Fibroblast of gingiva (primary cell): ENCODE data around the gene NOC3L.
"Not testable (repeated sequence)": the region's sequence is repeated elsewhere in the genome, so short reads cannot be mapped to it uniquely, and the experiment has no call there.

ENCODE experiments used
- DNase-seq: peaks from one replicate; pipeline ENCODE4 v3.0.0-alpha.2; 2011; ENCODE audit warnings: low read depth

The NOC3L gene, protein sequence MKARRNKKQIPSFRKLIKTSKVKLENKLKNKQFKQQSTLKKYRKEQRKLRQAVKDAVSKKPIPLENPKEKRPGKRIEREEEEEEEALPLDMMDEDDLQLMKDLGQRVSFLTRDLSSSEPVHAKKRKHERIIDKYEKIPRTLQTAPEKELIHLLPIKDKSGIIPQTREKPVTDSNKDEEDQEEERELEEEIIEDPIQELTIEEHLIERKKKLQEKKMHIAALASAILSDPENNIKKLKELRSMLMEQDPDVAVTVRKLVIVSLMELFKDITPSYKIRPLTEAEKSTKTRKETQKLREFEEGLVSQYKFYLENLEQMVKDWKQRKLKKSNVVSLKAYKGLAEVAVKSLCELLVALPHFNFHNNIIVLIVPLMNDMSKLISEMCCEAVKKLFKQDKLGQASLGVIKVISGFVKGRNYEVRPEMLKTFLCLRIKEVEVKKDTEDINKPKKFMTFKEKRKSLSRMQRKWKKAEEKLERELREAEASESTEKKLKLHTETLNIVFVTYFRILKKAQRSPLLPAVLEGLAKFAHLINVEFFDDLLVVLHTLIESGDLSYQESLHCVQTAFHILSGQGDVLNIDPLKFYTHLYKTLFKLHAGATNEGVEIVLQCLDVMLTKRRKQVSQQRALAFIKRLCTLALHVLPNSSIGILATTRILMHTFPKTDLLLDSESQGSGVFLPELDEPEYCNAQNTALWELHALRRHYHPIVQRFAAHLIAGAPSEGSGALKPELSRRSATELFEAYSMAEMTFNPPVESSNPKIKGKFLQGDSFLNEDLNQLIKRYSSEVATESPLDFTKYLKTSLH

DNA sequence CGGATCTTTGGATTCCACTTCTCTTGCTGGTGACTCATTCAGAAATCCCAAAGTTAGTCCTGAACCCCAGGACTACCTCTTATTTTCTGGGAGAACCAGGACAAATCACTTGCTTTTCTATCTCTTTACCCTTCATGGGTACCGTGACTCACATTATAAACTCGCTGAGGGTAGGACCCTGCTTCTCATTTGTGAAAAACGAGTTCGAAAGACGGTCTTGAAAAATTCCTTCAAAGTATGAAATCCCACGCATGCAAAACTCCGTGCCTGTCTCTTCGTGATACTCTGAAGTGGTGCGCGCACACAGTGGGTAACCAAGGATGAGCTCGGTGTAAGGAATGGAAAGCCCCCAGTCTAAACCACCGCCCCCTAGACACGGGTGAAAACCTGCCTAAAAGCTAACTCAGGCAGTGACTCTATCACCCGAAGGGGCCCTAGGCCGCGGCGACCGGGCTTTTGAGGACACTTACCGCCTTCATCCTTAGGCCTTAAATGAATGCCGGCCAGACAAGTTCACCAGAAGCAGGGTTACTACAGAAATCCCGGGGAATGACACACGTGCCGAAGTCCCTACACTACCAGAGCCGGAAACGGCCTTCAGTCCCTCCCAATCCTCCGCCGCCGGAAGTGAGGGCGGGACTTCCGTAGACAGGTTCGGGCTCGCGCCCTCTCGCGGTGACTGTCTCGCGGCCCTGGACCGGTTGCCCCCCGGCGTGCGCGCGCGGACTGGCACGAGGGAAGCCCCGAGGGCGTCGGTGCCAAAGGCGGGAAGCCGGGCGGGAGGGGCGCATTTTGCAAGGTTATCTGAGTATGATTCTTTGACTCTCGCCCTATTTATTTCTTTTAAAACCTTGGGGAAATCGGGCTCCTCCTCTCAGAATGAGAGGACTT is at the start of gene NOC3L:
TSS of gene NOC3L (minus strand) at position 580 of the 891 bp plus-strand sequence. CDS start at position 479, 101 bp downstream.
- peak; percentile 93 for DNase-seq

DNA sequence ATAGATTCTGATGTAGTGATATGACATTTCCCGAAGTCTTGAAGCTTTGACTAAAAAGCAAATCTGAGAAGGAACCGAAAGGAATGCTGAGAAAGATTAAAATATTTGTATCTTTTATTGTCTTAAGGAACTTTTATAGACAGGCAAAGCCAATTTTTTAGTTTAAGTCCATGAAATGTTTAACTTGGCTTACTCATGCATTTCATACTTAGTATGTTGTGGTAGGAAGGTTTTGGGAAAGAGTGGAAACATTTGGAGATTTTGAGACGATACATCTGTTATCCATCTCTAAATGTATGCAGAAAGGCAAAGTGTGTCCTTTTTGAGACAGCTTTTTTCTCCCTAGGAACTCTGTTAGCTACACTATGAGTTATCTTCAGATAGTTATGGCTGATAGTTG is 49.7 kb upstream of the NOC3L start:
- DNase-seq, result peak; percentile 54

DNA sequence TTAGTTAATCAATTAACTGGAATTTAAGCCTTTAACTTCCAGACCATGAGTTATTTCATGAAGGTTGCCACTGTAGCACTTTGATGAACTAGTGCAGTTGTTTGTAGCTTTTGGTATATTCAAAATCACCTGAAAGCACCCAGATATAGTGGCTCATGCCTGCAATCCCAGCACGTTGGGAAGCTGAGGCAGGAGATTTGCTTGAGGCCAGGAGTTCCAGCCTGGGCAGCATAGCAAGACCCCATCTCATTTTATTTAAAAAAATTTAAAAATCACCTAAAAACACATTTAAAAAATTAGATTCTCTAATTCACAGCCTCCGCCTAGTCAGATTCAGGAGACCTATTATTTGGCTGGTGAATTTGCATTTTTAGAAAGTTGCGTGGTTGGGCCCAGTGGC is 48.6 kb upstream of the NOC3L start:
- no peak for DNase-seq

DNA sequence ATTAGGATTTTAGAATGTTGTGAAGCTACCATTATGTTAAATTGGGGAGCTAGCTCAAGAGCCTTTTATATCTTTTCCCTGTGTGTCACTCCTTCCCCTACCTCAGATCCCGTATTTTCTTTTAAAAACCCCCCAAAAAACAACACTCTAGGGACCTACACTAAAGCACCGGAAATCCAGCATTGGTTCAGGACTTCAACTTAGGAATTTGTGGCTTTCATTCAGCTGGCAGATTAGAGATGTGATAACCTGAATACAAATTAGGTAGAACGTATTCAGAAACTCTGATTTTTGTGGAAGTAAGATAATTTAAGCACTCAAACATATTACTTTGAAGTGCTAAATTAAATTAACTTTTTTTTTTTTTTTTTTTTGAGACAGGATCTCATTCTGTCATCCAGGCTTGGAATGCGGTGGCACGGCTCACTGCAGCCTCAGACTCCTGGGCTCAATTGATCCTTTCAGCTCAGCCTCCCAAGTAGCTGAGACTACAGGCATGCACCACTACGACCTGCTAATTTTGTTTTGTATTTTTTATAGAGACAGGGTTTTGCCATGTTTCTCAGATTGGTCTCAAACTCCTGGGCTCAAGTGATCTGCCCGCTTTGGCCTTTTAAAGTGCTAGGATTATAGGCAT is 46.4 kb upstream of the NOC3L start:
- no peak for DNase-seq

DNA sequence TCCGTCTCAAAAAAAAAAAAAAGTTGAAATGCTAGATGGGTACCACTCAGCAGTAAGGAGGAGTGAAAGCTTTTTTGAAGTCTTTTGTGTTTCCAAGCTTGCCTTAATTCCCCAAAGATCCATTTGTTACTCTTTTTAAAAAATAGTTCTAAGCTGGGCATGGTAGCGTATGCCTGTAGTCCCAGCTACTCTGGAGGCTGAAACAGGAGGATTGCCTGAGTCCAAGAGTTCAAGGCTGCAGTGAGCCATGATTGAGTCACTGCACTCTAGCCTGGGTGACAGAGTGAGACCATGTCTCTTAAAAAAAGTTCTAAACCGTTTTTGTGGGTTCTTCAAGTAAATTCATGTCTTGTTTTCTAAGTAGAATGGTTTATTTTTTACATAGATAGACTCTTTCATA is 44.9 kb upstream of the NOC3L start:
- DNase-seq, result no peak

DNA sequence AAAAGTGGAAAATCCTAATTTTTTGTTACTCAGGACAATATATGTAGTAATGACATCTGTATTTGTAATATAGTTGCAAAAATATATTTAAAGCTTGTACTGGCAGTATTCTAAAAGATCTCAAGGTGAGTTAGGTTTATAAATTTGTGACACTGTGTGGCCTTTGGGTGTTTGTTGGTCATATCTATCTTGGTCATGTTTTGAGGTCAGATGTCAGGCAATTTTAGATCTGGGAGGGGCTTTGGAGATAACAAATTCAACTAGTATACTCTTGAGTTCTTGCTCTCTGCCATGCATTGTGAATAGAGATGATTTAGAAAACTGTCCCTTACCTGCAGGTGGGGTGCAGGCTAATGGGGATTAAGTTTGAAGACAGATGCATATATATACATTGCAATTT is 42.7 kb upstream of the NOC3L start:
- DNase-seq, result no peak

DNA sequence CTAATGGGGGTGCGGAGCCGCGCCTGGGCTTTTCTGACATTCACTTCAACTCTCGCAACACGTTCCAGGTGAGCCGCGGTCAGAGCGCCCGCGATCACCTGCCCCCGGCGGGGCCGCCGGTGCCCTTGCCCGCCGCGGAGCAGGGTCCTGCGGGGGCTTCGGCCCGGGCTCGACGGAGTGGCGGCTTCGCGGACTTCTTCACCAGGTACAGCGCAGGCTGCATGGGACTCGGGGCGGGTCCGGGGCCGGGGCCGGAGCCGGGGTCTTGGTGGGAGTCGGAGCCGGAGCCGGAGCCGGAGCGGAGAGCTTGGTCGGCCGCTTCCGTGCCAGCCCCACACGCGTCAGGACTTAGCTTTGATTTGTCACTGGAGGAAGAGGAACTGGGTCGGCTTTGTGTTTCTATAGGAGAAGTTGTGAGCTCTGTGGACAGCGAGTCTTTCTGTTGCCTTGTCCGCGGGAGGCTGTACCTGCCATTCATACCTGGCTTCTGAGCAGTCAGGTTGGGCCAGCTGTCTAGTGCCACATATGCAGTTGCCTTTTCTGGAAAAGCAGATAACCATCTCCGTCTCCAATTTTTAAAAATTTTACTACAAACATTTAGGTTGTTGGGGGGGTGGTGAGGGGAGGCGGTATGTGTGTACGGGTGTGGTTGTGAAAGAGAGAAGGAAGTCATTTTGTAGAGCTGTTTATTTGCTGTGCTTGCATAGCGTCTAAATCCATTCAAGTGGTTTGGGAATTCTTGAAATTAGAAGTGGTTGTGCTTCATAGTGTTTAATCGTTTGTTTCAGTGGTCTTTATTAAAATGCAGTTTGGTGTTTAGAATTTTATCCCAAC is 40.9 kb upstream of the NOC3L start:
- peak; percentile 67 for DNase-seq

DNA sequence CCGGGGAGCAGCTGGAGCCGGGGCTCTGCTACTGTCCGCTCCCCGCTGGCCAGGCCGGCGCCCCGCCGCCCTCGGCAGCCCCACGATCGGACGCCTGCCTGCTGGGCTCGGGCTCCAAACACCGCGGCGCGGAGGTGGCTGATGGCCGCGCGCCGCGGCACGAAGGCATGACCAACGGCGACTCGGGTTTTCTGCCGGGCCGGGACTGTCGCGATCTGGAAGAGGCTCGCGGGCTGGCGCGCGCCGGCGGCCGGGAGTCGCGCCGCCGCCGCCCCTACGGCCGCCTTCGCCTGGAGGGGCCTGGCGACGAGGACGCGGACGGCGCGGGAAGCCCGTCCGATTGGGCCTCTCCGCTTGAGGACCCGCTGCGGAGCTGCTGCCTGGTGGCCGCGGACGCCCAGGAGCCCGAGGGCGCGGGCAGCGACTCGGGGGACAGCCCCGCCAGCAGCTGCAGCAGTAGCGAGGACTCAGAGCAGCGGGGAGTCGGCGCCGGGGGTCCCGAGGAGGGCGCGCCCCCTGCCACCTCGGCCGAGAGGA is 40.2 kb upstream of the NOC3L start:
- no peak for DNase-seq

DNA sequence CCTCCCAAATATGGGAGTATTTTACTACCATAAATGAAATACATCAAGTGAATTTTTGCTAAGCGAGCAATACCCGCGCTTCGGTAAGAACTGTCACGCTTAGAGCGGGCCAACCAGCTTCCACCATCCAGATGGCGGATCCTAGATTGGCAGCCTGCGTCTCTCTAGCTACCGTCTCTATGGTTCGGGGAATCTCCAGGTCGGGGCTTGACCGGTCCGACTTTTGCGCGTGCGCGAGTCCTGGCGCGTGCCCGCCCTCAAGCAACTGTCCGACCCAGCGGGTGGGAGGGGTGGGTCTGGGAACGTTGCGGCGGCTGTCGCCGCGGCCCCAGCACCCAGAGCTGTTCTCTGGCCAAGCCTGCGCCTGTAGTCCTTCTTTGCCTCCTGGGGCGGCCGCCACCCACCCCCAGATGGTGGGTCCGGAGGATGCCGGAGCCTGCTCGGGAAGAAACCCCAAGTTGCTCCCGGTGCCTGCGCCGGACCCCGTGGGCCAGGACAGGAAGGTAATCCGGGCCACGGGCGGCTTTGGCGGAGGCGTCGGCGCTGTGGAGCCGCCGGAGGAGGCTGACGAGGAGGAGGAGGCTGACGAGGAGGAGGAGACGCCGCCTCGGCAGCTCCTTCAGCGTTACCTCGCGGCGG is 39.6 kb upstream of the NOC3L start, which contains the start of gene TBC1D12:
TSS of gene TBC1D12 (plus strand) at position 338 of the 639 bp plus-strand sequence. CDS start at position 411, 73 bp downstream.
- DNase-seq, result peak; percentile 97

DNA sequence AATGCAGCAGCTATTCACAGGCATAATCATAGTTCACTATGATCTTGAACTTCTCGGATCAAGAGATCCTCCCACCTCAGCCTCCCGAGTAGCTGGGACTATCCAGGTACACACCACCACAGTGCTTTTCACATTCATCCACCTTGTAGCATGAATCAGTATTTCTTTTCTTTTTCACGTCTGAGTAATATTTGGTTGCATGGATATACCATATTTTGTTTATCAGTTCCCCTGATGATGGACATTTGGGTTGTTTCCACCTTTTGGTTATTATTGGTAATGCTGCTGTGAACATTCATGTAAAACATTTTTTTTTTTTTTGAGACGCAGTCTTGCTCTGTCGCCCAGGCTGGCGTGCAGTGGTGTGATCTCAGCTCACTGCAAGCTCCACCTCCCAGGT is 36.0 kb upstream of the NOC3L start:
- no peak for DNase-seq

DNA sequence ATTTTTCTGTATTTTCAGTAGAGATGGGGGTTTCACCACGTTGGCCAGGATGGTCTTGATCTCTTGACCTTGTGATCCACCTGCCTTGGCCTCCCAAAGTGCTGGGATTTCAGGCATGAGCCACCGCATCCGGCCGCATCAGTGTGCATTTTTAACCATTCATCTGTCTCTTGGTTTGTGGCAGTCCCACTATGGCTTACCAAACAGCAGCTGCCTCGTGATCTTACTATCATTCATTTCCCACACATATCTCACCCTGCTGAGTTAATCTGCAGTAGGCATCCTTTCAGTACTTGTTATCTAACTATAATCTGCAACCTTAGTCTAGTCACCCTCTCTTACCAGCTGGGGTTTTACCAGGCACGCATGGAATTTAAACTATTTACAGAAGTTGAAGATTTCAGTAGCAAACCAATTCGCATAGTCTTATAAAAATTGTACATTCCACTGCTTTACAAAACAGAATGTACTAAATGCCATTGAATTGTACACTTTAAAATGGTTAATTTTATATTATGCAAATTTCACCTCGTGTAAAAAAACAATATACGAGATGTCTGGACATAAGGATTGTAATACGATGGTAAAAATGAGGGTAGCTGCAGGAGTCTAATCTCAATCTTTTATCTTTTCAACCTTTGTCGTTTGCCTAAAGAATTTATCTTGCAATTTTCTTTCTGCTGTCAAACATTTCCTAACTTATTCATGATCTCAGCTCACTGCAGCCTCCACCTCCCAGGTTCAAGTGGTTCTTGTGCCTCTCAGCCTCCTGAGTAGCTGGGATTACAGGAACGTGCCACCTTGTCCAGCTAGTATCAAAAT is 35.0 kb upstream of the NOC3L start:
- no peak for DNase-seq

DNA sequence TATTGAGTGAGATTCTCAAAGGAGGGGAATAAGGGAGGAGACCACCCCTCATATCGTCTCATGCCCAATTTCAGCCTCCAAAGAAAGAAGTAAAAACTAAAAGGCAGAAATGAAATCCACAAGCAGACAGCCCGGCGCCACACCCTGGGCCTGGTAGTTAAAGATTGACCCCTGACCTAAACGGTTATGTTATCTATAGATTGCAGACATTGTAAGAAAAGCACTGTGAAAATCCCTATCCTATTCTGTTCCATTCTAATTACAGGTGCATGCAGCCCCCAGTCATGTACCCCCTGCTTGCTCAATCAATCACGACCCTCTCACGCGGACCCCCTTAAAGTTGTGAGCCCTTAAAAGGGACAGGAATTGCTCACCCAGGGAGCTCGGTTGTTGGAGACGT is 29.4 kb upstream of the NOC3L start:
- not testable (repeated sequence) for DNase-seq

DNA sequence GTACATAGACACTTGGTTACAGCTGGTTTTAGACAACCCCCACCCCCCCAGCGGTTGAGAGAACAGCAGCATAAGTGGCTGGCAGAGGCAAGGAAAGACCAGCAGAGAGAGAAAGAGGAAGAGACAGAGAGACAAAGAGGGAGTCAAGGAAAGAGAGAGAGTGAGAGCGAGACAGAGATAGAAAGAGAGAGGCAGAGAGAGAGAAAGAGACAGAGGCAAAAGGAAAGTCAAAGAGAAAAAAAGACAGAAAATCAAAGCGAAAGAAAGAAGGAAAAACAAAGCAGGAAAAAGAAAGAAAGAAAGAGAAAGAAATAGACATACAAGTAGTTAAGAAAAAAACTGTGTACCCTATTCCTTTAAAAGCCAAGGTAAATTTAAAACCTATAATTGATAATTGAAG is 23.0 kb upstream of the NOC3L start:
- not testable (repeated sequence) for DNase-seq

DNA sequence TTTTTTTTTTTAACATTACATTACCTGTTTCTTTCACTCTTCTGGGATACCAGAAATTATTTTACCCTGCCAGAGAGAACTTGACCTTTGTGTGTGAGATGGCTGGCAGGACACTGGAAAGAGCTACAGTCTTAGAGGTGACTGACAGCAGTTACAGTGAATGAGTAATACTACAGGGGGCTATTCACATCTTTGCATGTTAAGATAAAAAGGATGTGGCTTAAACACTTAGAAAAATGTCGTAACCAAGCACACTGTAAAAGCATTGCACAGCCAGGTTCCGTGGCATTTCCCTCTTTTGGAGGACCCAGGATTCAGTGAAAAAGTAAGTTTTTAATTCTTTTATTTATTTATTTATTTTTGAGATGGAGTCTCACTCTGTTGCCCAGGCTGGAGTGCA is 20.8 kb upstream of the NOC3L start:
- no peak for DNase-seq

DNA sequence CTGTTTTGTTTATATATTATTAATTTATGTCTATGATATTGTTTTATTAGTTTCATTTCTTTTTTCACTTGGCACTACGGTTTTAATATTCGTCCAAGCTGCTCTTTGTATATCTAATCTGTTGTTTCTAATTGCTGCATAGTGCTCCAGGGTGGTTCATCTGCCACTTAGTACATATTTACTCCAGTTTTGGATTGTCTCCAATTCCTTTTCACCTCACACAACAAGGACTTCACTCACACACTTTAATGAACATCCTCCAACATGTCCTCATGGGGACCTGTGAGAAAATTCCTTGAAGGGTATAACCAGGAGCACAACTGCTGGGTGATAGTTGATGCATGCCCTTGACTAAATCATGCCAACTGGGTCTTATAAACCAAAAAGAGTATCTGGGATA is 14.1 kb upstream of the NOC3L start:
- no peak for DNase-seq

DNA sequence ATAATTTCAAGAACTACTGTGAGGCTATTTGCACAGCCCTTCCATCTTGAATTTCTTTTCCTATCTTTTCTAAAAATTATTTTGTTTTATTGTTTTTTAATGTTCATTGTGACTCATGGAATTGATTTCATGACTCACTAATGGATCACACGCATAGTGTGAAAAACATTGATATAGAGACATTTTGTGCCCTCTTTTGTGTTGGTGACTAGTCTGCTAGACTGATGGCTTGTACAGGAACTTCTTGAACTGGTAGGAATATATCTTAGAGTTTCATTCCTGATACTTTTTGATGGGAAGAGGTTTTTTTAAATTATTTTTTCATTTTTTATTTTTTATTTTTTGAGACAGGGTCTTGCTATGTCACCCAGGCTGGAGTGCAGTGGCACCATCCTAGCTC is 12.6 kb upstream of the NOC3L start:
- DNase-seq, result no peak

DNA sequence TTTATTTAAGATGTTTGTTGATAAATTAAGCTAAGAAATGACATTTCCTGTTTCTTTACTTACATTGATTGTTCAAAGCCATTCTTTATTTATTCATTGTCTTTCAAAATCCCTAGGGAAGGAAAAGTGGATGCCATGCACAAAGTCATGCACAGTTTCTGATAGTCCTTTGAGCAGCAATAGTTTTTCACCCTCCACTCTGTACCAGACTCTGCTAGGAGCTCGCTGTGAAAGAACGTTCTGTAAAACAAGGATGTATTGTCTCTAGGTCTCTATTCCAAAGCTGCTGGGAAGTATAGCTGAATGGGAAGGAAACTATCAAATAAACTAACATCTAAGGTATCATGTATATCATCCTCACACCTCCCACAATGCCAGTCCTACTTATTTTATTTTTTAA is 7.8 kb upstream of the NOC3L start:
- DNase-seq, result no peak

DNA sequence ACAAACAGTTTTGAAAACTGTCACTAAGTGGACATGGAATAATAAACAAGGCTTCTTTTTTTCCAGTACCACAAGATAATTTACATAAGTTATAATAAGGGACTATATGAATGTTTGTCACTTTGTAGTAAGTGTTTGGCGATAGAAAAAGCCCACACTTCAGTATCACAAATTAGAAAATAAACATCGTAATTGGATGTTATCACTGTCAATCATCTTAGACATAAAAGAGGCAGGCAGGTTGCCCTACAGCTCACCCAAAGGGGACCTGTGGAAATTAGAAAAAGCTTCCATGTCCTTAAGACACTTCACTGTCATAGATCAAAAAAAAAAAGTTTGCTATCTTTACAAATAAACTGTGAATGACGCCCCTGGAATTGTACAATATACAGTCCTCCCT is 3.6 kb upstream of the NOC3L start:
- DNase-seq, result no peak

DNA sequence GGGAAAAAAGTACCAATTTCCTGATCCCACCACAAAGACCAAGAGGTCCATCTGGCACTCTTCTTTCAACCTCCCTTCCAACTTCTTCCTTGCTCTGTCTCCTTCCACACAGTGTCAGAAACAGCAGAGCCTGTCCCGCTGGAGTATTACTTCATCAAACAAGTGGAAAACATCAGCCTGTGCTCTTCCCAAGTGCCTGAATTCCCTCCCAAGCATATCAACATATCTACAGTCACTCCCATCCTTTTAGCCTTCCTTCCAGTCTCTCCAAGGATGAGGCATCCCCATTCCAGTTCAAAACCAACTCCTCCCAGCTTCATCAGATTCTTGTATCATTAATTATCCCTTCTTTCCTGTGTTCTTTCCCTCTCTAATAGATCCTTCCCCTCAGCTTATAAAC is 1.7 kb upstream of the NOC3L start:
- no peak for DNase-seq
